Lower leg skin (tissue), 3 donors: ENCODE results near the gene WDR33.

ENCODE experiments used
- POLR2A ChIP-seq, 2 donors: fragments of 450-650 bp; IDR thresholded peaks; one replicate each; pipeline ENCODE4 v1.6.1; 2016 to 2017; ENCODE audit warnings: antibody characterized with exemption in 2 of 2, mild to moderate bottlenecking in 1 of 2, moderate library complexity in 1 of 2
- TF ChIP-seq, protein P1 (sequence below), 3 donors: fragments of 450-650 bp; IDR thresholded peaks; one replicate each; pipeline ENCODE4 v1.5.1; 2016; ENCODE audit warnings: antibody characterized with exemption in 3 of 3, mild to moderate bottlenecking in 3 of 3, moderate library complexity in 2 of 3

DNA sequence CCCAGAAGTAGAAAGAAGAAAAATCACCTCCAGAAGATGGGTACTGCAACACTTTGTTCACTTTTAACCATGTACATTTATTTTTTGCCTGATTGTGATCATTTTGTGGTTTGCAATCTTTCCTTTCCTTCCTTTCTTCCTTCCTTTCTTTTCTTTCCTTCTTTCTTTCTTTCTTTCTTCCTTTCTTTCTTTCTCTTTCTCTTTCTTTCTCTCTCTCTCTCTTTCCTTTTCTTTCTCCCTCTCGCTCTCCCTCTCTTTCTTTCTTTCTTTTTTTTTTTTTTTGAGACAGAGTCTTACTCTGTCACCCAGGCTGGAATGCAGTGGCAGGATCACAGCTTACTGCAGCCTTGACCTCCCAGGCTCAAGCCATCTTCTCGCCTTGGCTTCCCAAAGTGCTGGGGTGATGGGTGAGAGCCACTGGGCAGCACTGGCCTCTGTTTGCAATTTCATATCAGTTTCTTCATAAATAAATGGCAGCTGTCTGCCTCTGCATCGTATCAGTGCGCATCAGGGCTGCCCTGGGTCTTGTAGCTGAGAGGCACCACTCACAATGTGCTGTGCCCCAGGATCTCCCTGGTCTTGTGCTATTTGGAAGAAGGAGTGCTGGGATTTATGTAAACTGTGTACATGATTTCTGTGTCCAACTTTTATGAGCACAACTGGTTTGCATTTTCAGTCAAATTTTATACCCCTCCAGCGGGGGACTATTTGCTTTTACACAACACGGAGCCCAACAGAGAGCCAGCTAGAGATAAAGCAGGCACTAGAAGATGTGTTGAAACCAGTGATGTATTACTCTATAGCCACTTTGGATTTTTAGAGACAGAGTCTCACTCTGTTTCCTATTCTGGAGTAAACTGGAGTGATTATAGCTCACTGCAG lies 128.8 kb downstream of the WDR33 start:
- no peak for TF ChIP-seq POLR2A (IDR thresholded peaks at IDR 0.05)
- TF ChIP-seq, protein P1, sequence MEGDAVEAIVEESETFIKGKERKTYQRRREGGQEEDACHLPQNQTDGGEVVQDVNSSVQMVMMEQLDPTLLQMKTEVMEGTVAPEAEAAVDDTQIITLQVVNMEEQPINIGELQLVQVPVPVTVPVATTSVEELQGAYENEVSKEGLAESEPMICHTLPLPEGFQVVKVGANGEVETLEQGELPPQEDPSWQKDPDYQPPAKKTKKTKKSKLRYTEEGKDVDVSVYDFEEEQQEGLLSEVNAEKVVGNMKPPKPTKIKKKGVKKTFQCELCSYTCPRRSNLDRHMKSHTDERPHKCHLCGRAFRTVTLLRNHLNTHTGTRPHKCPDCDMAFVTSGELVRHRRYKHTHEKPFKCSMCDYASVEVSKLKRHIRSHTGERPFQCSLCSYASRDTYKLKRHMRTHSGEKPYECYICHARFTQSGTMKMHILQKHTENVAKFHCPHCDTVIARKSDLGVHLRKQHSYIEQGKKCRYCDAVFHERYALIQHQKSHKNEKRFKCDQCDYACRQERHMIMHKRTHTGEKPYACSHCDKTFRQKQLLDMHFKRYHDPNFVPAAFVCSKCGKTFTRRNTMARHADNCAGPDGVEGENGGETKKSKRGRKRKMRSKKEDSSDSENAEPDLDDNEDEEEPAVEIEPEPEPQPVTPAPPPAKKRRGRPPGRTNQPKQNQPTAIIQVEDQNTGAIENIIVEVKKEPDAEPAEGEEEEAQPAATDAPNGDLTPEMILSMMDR (IDR thresholded peaks at IDR 0.05), result no peak
